ENCODE measurements around the gene RBM8A.
"Not testable (repeated sequence)": the region's sequence is repeated elsewhere in the genome, so short reads cannot be mapped to it uniquely, and the experiment has no call there.

Gene RBM8A

GRCh38 chr1:145927916-145928643 is 796 bp upstream of the RBM8A start:
- Histone ChIP-seq H3K36me3 (ENCODE audit: insufficient read depth, low read length) (peaks cover 29% of the 10 kb centered on the region), H3K9me3 (ENCODE audit: insufficient read depth, low read length, severe bottlenecking) (no peaks in the 10 kb centered on the region), H3K79me2 (ENCODE audit: insufficient read depth, low read length) (peaks cover 25% of the 10 kb centered on the region), H3K27me3 (ENCODE audit: insufficient read depth, low read length, poor library complexity) (no peaks in the 10 kb centered on the region), H3K4me1 (ENCODE audit: insufficient read depth, low read length) (peaks cover 25% of the 10 kb centered on the region), H3K27ac (ENCODE audit: low read length) (peak overlapping the region; percentile 99), H2AFZ (ENCODE audit: low read depth, low read length) (peak overlapping the region; percentile 76), H3K4me3 (ENCODE audit: low read depth in 1 of 2, low read length in 2 of 2) (peak overlapping the region; percentile 70 to 93), H3K4me2 (ENCODE audit: insufficient read depth, low read length) (peak overlapping the region; percentile 91), H3K9ac (ENCODE audit: low read depth, low read length) (peak overlapping the region; percentile 97), H4K20me1 (ENCODE audit: insufficient read depth, low read length) (peaks cover 3% of the 10 kb centered on the region; the same call in 1 of the 2 replicates)
- no peak for ATAC-seq (ENCODE audit: insufficient read depth, low read depth)
- TF ChIP-seq EZH2 (IDR thresholded peaks at IDR 0.05; ENCODE audit: borderline replicate concordance, low read depth, low read length, severe bottlenecking) = no peak
- TF ChIP-seq, protein P1, sequence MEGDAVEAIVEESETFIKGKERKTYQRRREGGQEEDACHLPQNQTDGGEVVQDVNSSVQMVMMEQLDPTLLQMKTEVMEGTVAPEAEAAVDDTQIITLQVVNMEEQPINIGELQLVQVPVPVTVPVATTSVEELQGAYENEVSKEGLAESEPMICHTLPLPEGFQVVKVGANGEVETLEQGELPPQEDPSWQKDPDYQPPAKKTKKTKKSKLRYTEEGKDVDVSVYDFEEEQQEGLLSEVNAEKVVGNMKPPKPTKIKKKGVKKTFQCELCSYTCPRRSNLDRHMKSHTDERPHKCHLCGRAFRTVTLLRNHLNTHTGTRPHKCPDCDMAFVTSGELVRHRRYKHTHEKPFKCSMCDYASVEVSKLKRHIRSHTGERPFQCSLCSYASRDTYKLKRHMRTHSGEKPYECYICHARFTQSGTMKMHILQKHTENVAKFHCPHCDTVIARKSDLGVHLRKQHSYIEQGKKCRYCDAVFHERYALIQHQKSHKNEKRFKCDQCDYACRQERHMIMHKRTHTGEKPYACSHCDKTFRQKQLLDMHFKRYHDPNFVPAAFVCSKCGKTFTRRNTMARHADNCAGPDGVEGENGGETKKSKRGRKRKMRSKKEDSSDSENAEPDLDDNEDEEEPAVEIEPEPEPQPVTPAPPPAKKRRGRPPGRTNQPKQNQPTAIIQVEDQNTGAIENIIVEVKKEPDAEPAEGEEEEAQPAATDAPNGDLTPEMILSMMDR (IDR thresholded peaks at IDR 0.05; ENCODE audit: borderline replicate concordance, extremely low read depth, low read length, poor library complexity, severe bottlenecking) = no peak
- DNase-seq = peak; percentile 36

GRCh38 chr1:145926686-145927062 is 610 bp downstream of the RBM8A start:
- peak overlapping the region; percentile 79 for H2AFZ ChIP-seq (ENCODE audit: low read depth, low read length)

GRCh38 chr1:145922266-145922665 is 5.0 kb downstream of the RBM8A start:
- Histone ChIP-seq H3K9me3 (ENCODE audit: insufficient read depth, low read length, severe bottlenecking) (no peaks in the 10 kb centered on the region), H3K79me2 (ENCODE audit: insufficient read depth, low read length) (peaks cover 28% of the 10 kb centered on the region), H3K4me2 (ENCODE audit: insufficient read depth, low read length) (no peak overlapping the region), H3K9ac (ENCODE audit: low read depth, low read length) (no peak overlapping the region), H2AFZ (ENCODE audit: low read depth, low read length) (no peak overlapping the region), H3K27ac (ENCODE audit: low read length) (no peak overlapping the region), H3K36me3 (ENCODE audit: insufficient read depth, low read length) (peaks cover 23% of the 10 kb centered on the region), H3K4me3 (ENCODE audit: low read depth in 1 of 2, low read length in 2 of 2) (no peak overlapping the region), H3K4me1 (ENCODE audit: insufficient read depth, low read length) (peaks cover 33% of the 10 kb centered on the region), H3K27me3 (ENCODE audit: insufficient read depth, low read length, poor library complexity) (no peaks in the 10 kb centered on the region), H4K20me1 (ENCODE audit: insufficient read depth, low read length) (peaks cover 3% of the 10 kb centered on the region; the same call in 1 of the 2 replicates)
- ATAC-seq (ENCODE audit: insufficient read depth, low read depth) (no peak), DNase-seq (no peak)
- TF ChIP-seq, protein P1 (IDR thresholded peaks at IDR 0.05; ENCODE audit: borderline replicate concordance, extremely low read depth, low read length, poor library complexity, severe bottlenecking) = no peak
- no peak for TF ChIP-seq EZH2 (IDR thresholded peaks at IDR 0.05; ENCODE audit: borderline replicate concordance, low read depth, low read length, severe bottlenecking)

More at GRCh38 chr1:145926686-145927062, 610 bp downstream of the RBM8A start:
- peak overlapping the region; percentile 70 to 93 for H3K4me3 ChIP-seq (ENCODE audit: low read depth in 1 of 2, low read length in 2 of 2)
- DNase-seq (no peak), ATAC-seq (ENCODE audit: insufficient read depth, low read depth) (peak; percentile 4)
- no peaks in the 10 kb centered on the region for H3K27me3 ChIP-seq (ENCODE audit: insufficient read depth, low read length, poor library complexity)
- peak overlapping the region; percentile 91 for H3K4me2 ChIP-seq (ENCODE audit: insufficient read depth, low read length)
- peaks cover 25% of the 10 kb centered on the region for H3K79me2 ChIP-seq (ENCODE audit: insufficient read depth, low read length)
- H3K4me1 ChIP-seq (ENCODE audit: insufficient read depth, low read length) = peaks cover 25% of the 10 kb centered on the region
- H4K20me1 ChIP-seq (ENCODE audit: insufficient read depth, low read length) = peaks cover 3% of the 10 kb centered on the region; the same call in 1 of the 2 replicates
- H3K9ac ChIP-seq (ENCODE audit: low read depth, low read length) = peak overlapping the region; percentile 97
- H3K36me3 ChIP-seq (ENCODE audit: insufficient read depth, low read length) = peaks cover 24% of the 10 kb centered on the region
- H3K9me3 ChIP-seq (ENCODE audit: insufficient read depth, low read length, severe bottlenecking) = no peaks in the 10 kb centered on the region
- peak overlapping the region; percentile 90 for H3K27ac ChIP-seq (ENCODE audit: low read length)
- no peak for TF ChIP-seq EZH2 (IDR thresholded peaks at IDR 0.05; ENCODE audit: borderline replicate concordance, low read depth, low read length, severe bottlenecking)
- TF ChIP-seq, protein P1 (IDR thresholded peaks at IDR 0.05; ENCODE audit: borderline replicate concordance, extremely low read depth, low read length, poor library complexity, severe bottlenecking) = no peak

DNA sequence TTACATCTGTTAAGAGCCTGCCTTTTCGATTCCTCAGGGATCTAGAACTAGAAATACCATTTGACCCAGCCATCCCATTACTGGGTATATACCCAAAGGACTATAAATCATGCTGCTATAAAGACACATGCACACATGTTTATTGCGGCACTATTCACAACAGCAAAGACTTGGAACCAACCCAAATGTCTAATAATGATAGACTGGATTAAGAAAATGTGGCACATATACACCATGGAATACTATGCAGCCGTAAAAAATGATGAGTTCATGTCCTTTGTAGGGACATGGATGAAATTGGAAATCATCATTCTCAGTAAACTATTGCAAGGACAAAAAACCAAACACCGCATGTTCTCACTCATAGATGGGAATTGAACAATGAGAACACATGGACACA is 7.0 kb downstream of the RBM8A start:
- H3K79me2 ChIP-seq (ENCODE audit: insufficient read depth, low read length) = peaks cover 12% of the 10 kb centered on the region
- not testable (repeated sequence) for H3K9ac ChIP-seq (ENCODE audit: low read depth, low read length); H3K27me3 ChIP-seq (ENCODE audit: insufficient read depth, low read length, poor library complexity); H3K9me3 ChIP-seq (ENCODE audit: insufficient read depth, low read length, severe bottlenecking); H3K4me3 ChIP-seq (ENCODE audit: low read depth in 1 of 2, low read length in 2 of 2); ATAC-seq (ENCODE audit: insufficient read depth, low read depth); H2AFZ ChIP-seq (ENCODE audit: low read depth, low read length); H3K27ac ChIP-seq (ENCODE audit: low read length); H4K20me1 ChIP-seq (ENCODE audit: insufficient read depth, low read length); DNase-seq
- H3K4me2 ChIP-seq (ENCODE audit: insufficient read depth, low read length) = peak overlapping the region; percentile 87; the same call in 1 of the 2 replicates
- H3K36me3 ChIP-seq (ENCODE audit: insufficient read depth, low read length) = peaks cover 17% of the 10 kb centered on the region; the same call in 1 of the 2 replicates
- peaks cover 34% of the 10 kb centered on the region for H3K4me1 ChIP-seq (ENCODE audit: insufficient read depth, low read length)

Data from DND-41 (cell line).